B cell (primary cell): ENCODE data around the gene ALPK3. TPM values are rescaled to one million over a fixed set of nuclear protein-coding genes. Genes with fewer than 3 reads are reported as not detected.

Experiments used
- ATAC-seq: fragments of 200-7000 bp; cut with Tn5 transposase; one replicate; pipeline ENCODE4 v1.10.0; 2021; ENCODE audit warnings: low read depth, mild to moderate bottlenecking, moderate number of reproducible peaks, moderate library complexity
- CTCF ChIA-PET: fragments of 350-600 bp; sonication (Branson Sonifier 250); formaldehyde crosslinking; loops from one replicate; lab custom pipeline; 2021; ENCODE audit warnings: antibody characterized with exemption, inconsistent platforms; lab: Charles Lee
- POLR2A ChIA-PET: fragments of 350-600 bp; sonication (Branson Sonifier 250); formaldehyde crosslinking; loops from one replicate; lab custom pipeline; 2021; ENCODE audit warnings: antibody characterized with exemption; lab: Charles Lee
- DNase-seq: peaks from one replicate; pipeline ENCODE4 v3.0.0; 2013
- H2AFZ ChIP-seq: 2 replicates; pipeline ENCODE4 v1.6.1; 2012; ENCODE audit warnings: mild to moderate bottlenecking, low read depth, low read length; ENCODE audit not compliant: insufficient read depth, poor library complexity, severe bottlenecking
- H3K27ac ChIP-seq, 2 donors: 1 replicate in 1 of 2; 2 replicates in 1 of 2; pipeline ENCODE4 v1.5.1; 2012 to 2013; ENCODE audit warnings: low read length in 2 of 2, mild to moderate bottlenecking in 2 of 2, moderate library complexity in 1 of 2
- H3K27me3 ChIP-seq, 4 experiments: fragments of 200-600 bp in 1 of 4; sonication (generic) in 1 of 4; replicated peaks in 1 of 4; 1 replicate in 2 of 4; 2 replicates in 2 of 4; pipeline versions ENCODE4 v1.6.1 to v1.7.0; 2013 to 2016; ENCODE audit warnings: low read length in 3 of 4, mild to moderate bottlenecking in 2 of 4, mixed read lengths in 1 of 4, moderate library complexity in 1 of 4; ENCODE audit not compliant: insufficient read depth in 4 of 4, control insufficient read depth in 3 of 4; ENCODE audit errors: control extremely low read depth in 1 of 4
- H3K36me3 ChIP-seq, 2 experiments: replicated peaks in 1 of 2; 1 replicate in 1 of 2; 2 replicates in 1 of 2; pipeline versions ENCODE4 v1.6.1 to v1.7.1; 2013; ENCODE audit warnings: low read length in 1 of 2; ENCODE audit not compliant: insufficient read depth in 2 of 2, control insufficient read depth in 1 of 2; ENCODE audit errors: control extremely low read depth in 1 of 2, extremely low read depth in 1 of 2
- H3K4me1 ChIP-seq, 2 donors: fragments of 200-600 bp in 1 of 2; sonication (generic) in 1 of 2; 1 replicate in 1 of 2; 2 replicates in 1 of 2; pipeline versions ENCODE4 v1.5.1 to v1.6.1; 2013 to 2017; ENCODE audit warnings: low read length in 2 of 2; ENCODE audit not compliant: control insufficient read depth in 2 of 2, insufficient read depth in 2 of 2
- H3K4me2 ChIP-seq: replicated peaks from 2 replicates; pipeline ENCODE3; 2012; ENCODE audit warnings: mild to moderate bottlenecking, low read depth, low read length; ENCODE audit not compliant: poor library complexity, severe bottlenecking
- H3K4me3 ChIP-seq, 5 experiments: fragments of 200-600 bp in 1 of 5; sonication (generic) in 1 of 5; 1 replicate in 3 of 5; 2 replicates in 2 of 5; pipeline versions ENCODE4 v1.5.1 to v1.7.0; 2011 to 2016; ENCODE audit warnings: low read length in 4 of 5, mild to moderate bottlenecking in 4 of 5, low read depth in 2 of 5, control low read depth in 1 of 5, moderate library complexity in 1 of 5; ENCODE audit not compliant: insufficient read depth in 1 of 5; ENCODE audit errors: control extremely low read depth in 1 of 5, extremely low read depth in 1 of 5
- H3K79me2 ChIP-seq: fragments of 200-600 bp; sonication (generic); one replicate; pipeline ENCODE4 v1.6.0; 2016; ENCODE audit warnings: low read length; ENCODE audit not compliant: control insufficient read depth, insufficient read depth
- H3K9ac ChIP-seq: fragments of 200-600 bp; sonication (generic); 2 replicates; pipeline ENCODE4 v1.6.1; 2017; ENCODE audit warnings: mild to moderate bottlenecking, low read length, moderate library complexity
- H3K9me3 ChIP-seq, 3 donors: one replicate each; pipeline versions ENCODE4 v1.6.1 to v1.7.1; 2013; ENCODE audit warnings: low read length in 2 of 3; ENCODE audit not compliant: control insufficient read depth in 2 of 3, insufficient read depth in 1 of 3; ENCODE audit errors: control extremely low read depth in 1 of 3
- H4K20me1 ChIP-seq: 2 replicates; pipeline ENCODE4 v1.6.0; 2012; ENCODE audit warnings: mild to moderate bottlenecking, low read length; ENCODE audit not compliant: insufficient read depth, control insufficient read depth, poor library complexity, severe bottlenecking
- H3K27ac Mint-ChIP-seq: one replicate; pipeline ENCODE4 v1.8.0; 2021; ENCODE audit warnings: mixed read lengths
- H3K27me3 Mint-ChIP-seq: one replicate; pipeline ENCODE4 v1.8.0; 2021; ENCODE audit warnings: mixed read lengths
- H3K4me1 Mint-ChIP-seq: one replicate; pipeline ENCODE4 v1.8.0; 2021; ENCODE audit warnings: mixed read lengths
- H3K4me3 Mint-ChIP-seq: one replicate; pipeline ENCODE4 v1.8.0; 2021; ENCODE audit warnings: mixed read lengths
- H3K9me3 Mint-ChIP-seq: one replicate; pipeline ENCODE4 v1.8.0; 2022; ENCODE audit warnings: mixed read lengths; ENCODE audit not compliant: insufficient read depth
- EZH2 ChIP-seq: IDR thresholded peaks from 2 replicates; pipeline ENCODE4 v1.6.1; 2012; ENCODE audit warnings: borderline replicate concordance, low read depth, mild to moderate bottlenecking, moderate library complexity, low read length; ENCODE audit not compliant: insufficient read depth, poor library complexity, severe bottlenecking
- WGBS: methylation state at CpG from one replicate; pipeline ENCODE4 v1.1.5; 2013; ENCODE audit warnings: missing lambda C conversion rate; ENCODE audit not compliant: insufficient coverage; 5-methylcytosine and 5-hydroxymethylcytosine counted together
- intact Hi-C: fragments of 100-400 bp; cut with micrococcal nuclease; formaldehyde crosslinking; loops from one replicate; pipeline ENCODE4 v1.10.0; 2022
- polyA plus RNA-seq: library from polyadenylated mRNA; depleted of rRNA; stranded (reverse); fragments of >200 nt; gene quantifications from 2 replicates; pipeline ENCODE4 v1.2.3, GENCODE V29; 2012
- total RNA-seq, 2 donors: library from RNA; stranded (reverse); fragments of 120-200 nt in 1 of 2; gene quantifications; 1 replicate in 1 of 2; 2 replicates in 1 of 2; pipeline versions ENCODE4 v1.2.3 to v1.2.4, GENCODE V29; 2013 to 2022
- TF ChIP-seq, protein P1 (sequence below): fragments of 200-600 bp; IDR thresholded peaks from one replicate; pipeline ENCODE4 v1.8.0; 2022; ENCODE audit warnings: antibody characterized with exemption, mild to moderate bottlenecking

The ALPK3 gene
- total and polyA plus RNA-seq, 2 donors (not counting 1 experiment from before 2014, with no cell fraction given), result 0.07 to 0.15 TPM

GRCh38 chr15:84857418-84858004 is 40.4 kb downstream of the ALPK3 start:
- Histone ChIP-seq H3K27me3 (no peaks in the 10 kb centered on the region), H4K20me1 (no peaks in the 10 kb centered on the region), H3K79me2 (no peaks in the 10 kb centered on the region), H3K4me3 (no peak overlapping the region), H3K9ac (no peak overlapping the region), H3K36me3 (no peaks in the 10 kb centered on the region), H3K9me3 (no peaks in the 10 kb centered on the region), H3K27ac (no peak overlapping the region), H3K4me2 (no peak overlapping the region), H3K4me1 (no peaks in the 10 kb centered on the region), H2AFZ (no peak overlapping the region)
- intact Hi-C loops, result no loop called here
- no peak for DNase-seq
- TF ChIP-seq, protein P1, sequence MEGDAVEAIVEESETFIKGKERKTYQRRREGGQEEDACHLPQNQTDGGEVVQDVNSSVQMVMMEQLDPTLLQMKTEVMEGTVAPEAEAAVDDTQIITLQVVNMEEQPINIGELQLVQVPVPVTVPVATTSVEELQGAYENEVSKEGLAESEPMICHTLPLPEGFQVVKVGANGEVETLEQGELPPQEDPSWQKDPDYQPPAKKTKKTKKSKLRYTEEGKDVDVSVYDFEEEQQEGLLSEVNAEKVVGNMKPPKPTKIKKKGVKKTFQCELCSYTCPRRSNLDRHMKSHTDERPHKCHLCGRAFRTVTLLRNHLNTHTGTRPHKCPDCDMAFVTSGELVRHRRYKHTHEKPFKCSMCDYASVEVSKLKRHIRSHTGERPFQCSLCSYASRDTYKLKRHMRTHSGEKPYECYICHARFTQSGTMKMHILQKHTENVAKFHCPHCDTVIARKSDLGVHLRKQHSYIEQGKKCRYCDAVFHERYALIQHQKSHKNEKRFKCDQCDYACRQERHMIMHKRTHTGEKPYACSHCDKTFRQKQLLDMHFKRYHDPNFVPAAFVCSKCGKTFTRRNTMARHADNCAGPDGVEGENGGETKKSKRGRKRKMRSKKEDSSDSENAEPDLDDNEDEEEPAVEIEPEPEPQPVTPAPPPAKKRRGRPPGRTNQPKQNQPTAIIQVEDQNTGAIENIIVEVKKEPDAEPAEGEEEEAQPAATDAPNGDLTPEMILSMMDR, result no peak
- no peaks in the 10 kb centered on the region for H3K27me3 Mint-ChIP-seq
- no peaks in the 10 kb centered on the region for H3K9me3 Mint-ChIP-seq
- ATAC-seq, result no peak
- CTCF ChIA-PET, result no interaction called here
- H3K4me1 Mint-ChIP-seq, result no peaks in the 10 kb centered on the region
- H3K4me3 Mint-ChIP-seq, result no peak overlapping the region
- no peak overlapping the region for H3K27ac Mint-ChIP-seq
- POLR2A ChIA-PET, result no interaction called here
- 92% methylated on average over 15 of the region's 15 CpGs for WGBS

DNA sequence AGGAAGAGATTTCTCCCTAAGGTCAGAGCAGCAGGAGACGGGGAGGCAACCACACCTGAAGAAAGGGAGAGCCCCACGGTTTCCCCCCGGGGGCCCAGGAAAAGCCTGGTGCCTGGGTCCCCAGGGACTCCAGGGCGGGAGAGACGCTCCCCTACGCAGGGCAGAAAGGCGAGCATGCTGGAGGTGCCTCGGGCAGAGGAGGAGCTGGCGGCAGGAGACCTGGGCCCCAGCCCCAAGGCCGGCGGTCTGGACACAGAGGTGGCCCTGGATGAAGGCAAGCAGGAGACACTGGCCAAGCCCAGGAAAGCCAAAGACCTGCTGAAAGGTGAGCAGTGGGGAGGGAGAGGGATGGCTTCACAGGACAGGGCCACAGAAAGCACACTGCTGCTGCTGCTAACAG is 41.1 kb downstream of the ALPK3 start:
- WGBS, result 91% methylated on average over 11 of the region's 11 CpGs
- POLR2A ChIA-PET, result no interaction called here
- intact Hi-C loops, result no loop called here

More for the DNA sequence above, 41.1 kb downstream of the ALPK3 start:
- H3K4me1 Mint-ChIP-seq, result no peaks in the 10 kb centered on the region
- Histone ChIP-seq H3K4me1 (no peaks in the 10 kb centered on the region), H4K20me1 (no peaks in the 10 kb centered on the region), H3K4me2 (no peak overlapping the region), H3K9me3 (no peaks in the 10 kb centered on the region), H3K27ac (no peak overlapping the region), H3K36me3 (no peaks in the 10 kb centered on the region), H3K4me3 (no peak overlapping the region), H3K27me3 (no peaks in the 10 kb centered on the region), H3K79me2 (no peaks in the 10 kb centered on the region), H2AFZ (no peak overlapping the region), H3K9ac (no peak overlapping the region)
- H3K27me3 Mint-ChIP-seq, result no peaks in the 10 kb centered on the region
- no peak overlapping the region for H3K4me3 Mint-ChIP-seq
- no peaks in the 10 kb centered on the region for H3K9me3 Mint-ChIP-seq
- DNase-seq (no peak), ATAC-seq (no peak)
- CTCF ChIA-PET, result no interaction called here
- TF ChIP-seq EZH2, result no peak
- TF ChIP-seq, protein P1, result no peak
- H3K27ac Mint-ChIP-seq, result no peak overlapping the region
